DOHH2 (cell line): Measurements from ENCODE around the gene GOLPH3.
A peak's percentile ranks its signal among the peaks of the same experiment; 100 is the strongest.
"Not testable (repeated sequence)": the region's sequence is repeated elsewhere in the genome, so short reads cannot be mapped to it uniquely, and the experiment has no call there.

ENCODE experiments used
- H3F3A ChIP-seq: fragments of 200-600 bp; sonication (generic), shearing (Covaris generic); 2 replicates; pipeline ENCODE4 v1.6.0; 2016; ENCODE audit warnings: antibody characterized with exemption, mild to moderate bottlenecking; ENCODE audit not compliant: control insufficient read depth, insufficient read depth
- H3K27ac ChIP-seq: fragments of 200-600 bp; sonication (generic); 2 replicates; pipeline ENCODE4 v1.5.1; 2014; ENCODE audit warnings: low read depth, mild to moderate bottlenecking, low read length, moderate library complexity
- H3K27me3 ChIP-seq: fragments of 200-600 bp; sonication (generic); 2 replicates; pipeline ENCODE4 v1.6.1; 2014; ENCODE audit warnings: mild to moderate bottlenecking, low read length, mixed read lengths; ENCODE audit not compliant: control insufficient read depth
- H3K36me3 ChIP-seq: fragments of 200-600 bp; sonication (generic); 2 replicates; pipeline ENCODE4 v1.6.1; 2014; ENCODE audit warnings: mild to moderate bottlenecking, low read length, moderate library complexity, mixed read lengths; ENCODE audit not compliant: control insufficient read depth
- H3K4me1 ChIP-seq: fragments of 200-600 bp; sonication (generic); 2 replicates; pipeline ENCODE4 v1.6.1; 2014; ENCODE audit warnings: mild to moderate bottlenecking, low read length, mixed read lengths; ENCODE audit not compliant: control insufficient read depth
- H3K4me2 ChIP-seq: fragments of 200-600 bp; sonication (generic); 2 replicates; pipeline ENCODE4 v1.6.0; 2014; ENCODE audit warnings: mild to moderate bottlenecking, low read length, moderate library complexity
- H3K4me3 ChIP-seq: fragments of 200-600 bp; sonication (generic); 2 replicates; pipeline ENCODE4 v1.5.1; 2014; ENCODE audit warnings: mild to moderate bottlenecking, low read length, mixed read lengths
- H3K79me2 ChIP-seq: fragments of 200-600 bp; sonication (generic); 2 replicates; pipeline ENCODE4 v1.6.1; 2014; ENCODE audit warnings: mild to moderate bottlenecking, low read length, mixed read lengths; ENCODE audit not compliant: control insufficient read depth
- H3K9me2 ChIP-seq: fragments of 200-600 bp; sonication (generic); replicated peaks from 2 replicates; pipeline ENCODE4 v1.6.1; 2014; ENCODE audit warnings: mild to moderate bottlenecking, low read length, mixed read lengths; ENCODE audit not compliant: control insufficient read depth
- H3K9me3 ChIP-seq: fragments of 200-600 bp; sonication (generic); 2 replicates; pipeline ENCODE4 v1.6.1; 2014; ENCODE audit warnings: antibody characterized with exemption, low read length, mixed read lengths; ENCODE audit not compliant: control insufficient read depth, insufficient read depth
- H4K20me1 ChIP-seq: fragments of 200-600 bp; sonication (generic); 2 replicates; pipeline ENCODE4 v1.6.0; 2014; ENCODE audit warnings: low read depth, mild to moderate bottlenecking, antibody characterized with exemption, low read length, moderate library complexity; ENCODE audit not compliant: control insufficient read depth, insufficient read depth
- EZH2phosphoT487 ChIP-seq: fragments of 200-600 bp; sonication (generic); IDR thresholded peaks from 2 replicates; pipeline ENCODE4 v1.6.1; 2017; ENCODE audit warnings: borderline replicate concordance, mild to moderate bottlenecking, antibody characterized with exemption, low read length, moderate library complexity, mixed read lengths
- TF ChIP-seq, protein P1 (sequence below): fragments of 200-600 bp; sonication (generic); IDR thresholded peaks from one replicate; pipeline ENCODE4 v1.5.1; 2014; ENCODE audit warnings: antibody characterized with exemption, mild to moderate bottlenecking, low read depth, low read length; ENCODE audit not compliant: poor library complexity, severe bottlenecking

Gene GOLPH3

DNA sequence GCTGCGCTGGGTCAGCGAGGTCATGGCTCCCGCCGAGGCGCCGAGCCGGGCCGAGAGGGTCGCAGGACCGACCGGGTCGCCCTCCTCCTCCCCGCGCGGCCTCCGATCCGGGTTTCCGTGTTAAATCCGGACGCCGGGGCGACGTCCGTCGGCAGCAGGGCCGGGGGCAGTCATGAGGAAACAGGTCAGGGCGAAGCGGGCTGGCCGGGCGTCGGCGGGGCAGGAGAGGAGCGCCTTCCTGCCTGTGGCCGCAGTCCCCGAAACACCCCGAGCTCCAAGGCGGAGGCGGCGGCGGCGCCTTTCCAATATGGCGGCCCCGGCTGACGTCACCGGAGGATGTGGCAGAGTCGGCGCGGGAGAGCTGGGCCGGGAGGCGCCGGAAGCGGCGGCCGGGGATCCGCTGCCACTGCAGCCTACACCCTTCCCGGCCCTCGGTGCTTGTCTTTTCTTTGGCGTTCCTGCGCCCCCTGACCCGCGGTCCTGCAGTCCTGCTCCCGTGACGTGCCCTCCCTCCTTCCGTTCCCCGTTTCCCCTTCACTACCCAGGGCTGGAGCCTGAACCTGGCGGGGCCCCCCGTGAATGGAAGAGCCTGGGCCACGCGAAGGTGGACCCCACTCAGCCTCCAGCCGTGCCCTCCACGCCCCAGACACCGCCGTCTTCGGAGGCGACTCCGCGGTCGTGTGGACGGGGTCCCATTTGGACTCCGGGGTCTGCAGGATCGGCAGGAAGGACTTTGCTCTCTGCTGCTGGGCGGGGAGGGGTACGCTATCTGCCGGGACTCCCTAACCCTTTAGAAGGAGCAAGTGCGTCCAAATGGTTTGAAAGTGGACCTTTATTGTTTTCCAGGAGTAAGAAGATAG is at the start of gene GOLPH3:
GOLPH3 (minus strand) TSS at position 309 of the 860 bp plus-strand sequence; CDS start at position 24, 285 bp downstream.
- Histone ChIP-seq H3K9me2 (no peaks in the 10 kb centered on the region), H3K9me3 (no peaks in the 10 kb centered on the region), H3K4me2 (peak within 1 kb of the TSS; percentile 74), H3K4me3 (peak within 1 kb of the TSS; percentile 92), H3K27ac (peak within 1 kb of the TSS; percentile 72), H3K36me3 (peaks cover 40% of the 10 kb centered on the region), H3K79me2 (peaks cover 49% of the 10 kb centered on the region), H3F3A (no peaks in the 10 kb centered on the region), H3K27me3 (no peaks in the 10 kb centered on the region), H3K4me1 (peaks cover 21% of the 10 kb centered on the region), H4K20me1 (peaks cover 9% of the 10 kb centered on the region)
- TF ChIP-seq, protein P1, sequence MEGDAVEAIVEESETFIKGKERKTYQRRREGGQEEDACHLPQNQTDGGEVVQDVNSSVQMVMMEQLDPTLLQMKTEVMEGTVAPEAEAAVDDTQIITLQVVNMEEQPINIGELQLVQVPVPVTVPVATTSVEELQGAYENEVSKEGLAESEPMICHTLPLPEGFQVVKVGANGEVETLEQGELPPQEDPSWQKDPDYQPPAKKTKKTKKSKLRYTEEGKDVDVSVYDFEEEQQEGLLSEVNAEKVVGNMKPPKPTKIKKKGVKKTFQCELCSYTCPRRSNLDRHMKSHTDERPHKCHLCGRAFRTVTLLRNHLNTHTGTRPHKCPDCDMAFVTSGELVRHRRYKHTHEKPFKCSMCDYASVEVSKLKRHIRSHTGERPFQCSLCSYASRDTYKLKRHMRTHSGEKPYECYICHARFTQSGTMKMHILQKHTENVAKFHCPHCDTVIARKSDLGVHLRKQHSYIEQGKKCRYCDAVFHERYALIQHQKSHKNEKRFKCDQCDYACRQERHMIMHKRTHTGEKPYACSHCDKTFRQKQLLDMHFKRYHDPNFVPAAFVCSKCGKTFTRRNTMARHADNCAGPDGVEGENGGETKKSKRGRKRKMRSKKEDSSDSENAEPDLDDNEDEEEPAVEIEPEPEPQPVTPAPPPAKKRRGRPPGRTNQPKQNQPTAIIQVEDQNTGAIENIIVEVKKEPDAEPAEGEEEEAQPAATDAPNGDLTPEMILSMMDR, result no peak
- TF ChIP-seq EZH2phosphoT487, result no peak

DNA sequence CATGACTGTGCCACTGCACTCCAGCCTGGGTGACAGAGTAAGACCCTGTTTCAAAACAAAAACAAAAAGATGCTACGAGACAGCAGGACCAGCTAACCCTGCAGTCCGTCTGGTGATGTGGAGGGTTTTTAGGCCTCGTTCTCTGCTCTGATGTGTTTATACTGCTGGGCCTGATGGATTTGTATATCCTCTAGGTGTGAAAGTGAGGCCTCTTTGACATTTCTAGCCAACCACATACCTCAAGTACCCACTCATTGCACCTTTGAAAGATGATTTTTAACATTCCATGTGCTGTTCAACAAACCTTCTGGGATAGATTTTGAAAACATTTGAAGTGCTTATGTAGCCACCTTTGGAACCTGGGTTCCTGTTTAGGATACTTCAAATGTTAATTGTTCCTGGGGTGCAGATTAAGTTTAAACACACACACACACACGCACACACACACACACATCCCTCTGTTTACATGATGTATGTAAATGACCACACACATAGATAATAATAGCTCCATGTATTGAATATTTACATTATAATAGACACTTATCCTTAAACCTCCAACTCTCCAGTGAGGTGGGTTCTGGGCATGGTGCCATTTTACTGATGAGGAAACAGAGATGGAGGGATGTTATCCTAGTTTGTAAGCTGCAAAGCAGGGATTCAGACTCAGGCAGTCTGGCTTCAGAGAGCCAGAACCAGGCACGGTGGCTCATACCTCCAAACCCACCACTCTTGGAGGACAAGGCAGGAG is 48.8 kb upstream of the GOLPH3 start:
- TF ChIP-seq, protein P1, result no peak
- no peak overlapping the region for H3K4me2 ChIP-seq
- no peaks in the 10 kb centered on the region for H3K9me2 ChIP-seq
- no peaks in the 10 kb centered on the region for H3K79me2 ChIP-seq
- no peaks in the 10 kb centered on the region for H3K9me3 ChIP-seq
- H3K4me3 ChIP-seq, result no peak overlapping the region
- no peak overlapping the region for H3K27ac ChIP-seq
- H3K36me3 ChIP-seq, result peaks cover 2% of the 10 kb centered on the region; the same call in 1 of the 2 replicates
- H3K4me1 ChIP-seq, result peaks cover 15% of the 10 kb centered on the region
- H3K27me3 ChIP-seq, result no peaks in the 10 kb centered on the region
- no peaks in the 10 kb centered on the region for H4K20me1 ChIP-seq
- peaks cover 24% of the 10 kb centered on the region for H3F3A ChIP-seq

DNA sequence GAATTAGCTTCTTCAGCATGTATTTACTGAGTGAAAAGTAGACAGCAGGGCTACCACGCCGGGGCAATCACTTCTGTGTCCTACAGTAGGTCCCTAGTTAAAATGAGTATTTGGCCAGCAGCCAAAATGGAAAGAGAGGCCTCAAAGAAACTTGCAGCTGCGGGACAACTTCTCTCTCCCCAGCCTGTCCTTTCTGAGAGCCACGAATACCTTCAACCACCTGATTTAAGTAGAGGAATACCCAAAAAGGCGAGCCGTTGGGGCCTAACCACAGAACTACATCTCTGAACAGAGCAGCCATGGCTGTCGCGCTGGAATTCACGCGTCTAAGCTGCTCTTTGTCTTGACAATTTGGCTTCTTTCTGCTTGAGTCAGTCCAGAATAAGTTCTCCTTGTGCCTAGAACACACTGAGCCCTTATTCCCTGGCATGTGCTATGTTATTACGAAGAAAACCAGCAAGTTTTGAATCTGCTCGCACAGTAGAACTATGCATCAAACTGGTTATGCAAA is 43.8 kb upstream of the GOLPH3 start:
- H3K9me3 ChIP-seq, result no peaks in the 10 kb centered on the region
- TF ChIP-seq, protein P1, result no peak
- TF ChIP-seq EZH2phosphoT487, result no peak
- H3K4me1 ChIP-seq, result peaks cover 18% of the 10 kb centered on the region
- no peaks in the 10 kb centered on the region for H3K36me3 ChIP-seq
- peaks cover 6% of the 10 kb centered on the region; the same call in 1 of the 2 replicates for H3F3A ChIP-seq
- H3K9me2 ChIP-seq, result no peaks in the 10 kb centered on the region
- H3K4me3 ChIP-seq, result peak overlapping the region; percentile 42
- peak overlapping the region; percentile 46 for H3K27ac ChIP-seq
- H3K4me2 ChIP-seq, result peak overlapping the region; percentile 69
- no peaks in the 10 kb centered on the region for H4K20me1 ChIP-seq
- H3K79me2 ChIP-seq, result no peaks in the 10 kb centered on the region
- H3K27me3 ChIP-seq, result no peaks in the 10 kb centered on the region

DNA sequence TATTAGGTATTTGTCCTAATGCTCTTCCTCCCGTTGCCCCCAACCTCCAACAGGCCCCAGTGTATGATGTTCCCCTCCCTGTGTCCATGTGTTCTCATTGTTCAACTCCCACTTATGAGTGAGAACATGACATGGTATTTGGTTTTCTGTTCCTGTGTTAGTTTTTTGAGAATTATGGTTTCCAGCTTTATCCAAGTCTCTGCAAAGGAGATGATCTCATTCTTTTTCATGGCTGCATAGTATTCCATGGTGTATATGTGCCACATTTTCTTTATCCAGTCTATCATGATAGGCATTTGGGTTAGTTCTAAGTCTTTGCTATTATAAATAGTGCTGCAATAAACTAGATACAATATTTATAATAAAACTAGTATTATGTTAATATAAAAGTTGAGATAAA is 40.2 kb upstream of the GOLPH3 start:
- not testable (repeated sequence) for H3F3A ChIP-seq, H3K9me3 ChIP-seq, H3K27me3 ChIP-seq, H3K4me2 ChIP-seq, H3K27ac ChIP-seq, H3K36me3 ChIP-seq, H3K4me3 ChIP-seq, H3K9me2 ChIP-seq, H4K20me1 ChIP-seq, H3K79me2 ChIP-seq
- peaks cover 41% of the 10 kb centered on the region for H3K4me1 ChIP-seq
